Parathyroid adenoma (tissue), 2 donors: ENCODE measurements around the gene MTCH1.

Experiments
- H2AFZ ChIP-seq: fragments of 300-600 bp; sonication (generic); one replicate; pipeline ENCODE4 v1.7.0; 2017; ENCODE audit warnings: antibody characterized with exemption, mild to moderate bottlenecking
- H3K27ac ChIP-seq: fragments of 300-600 bp; sonication (generic); one replicate; pipeline ENCODE4 v1.7.0; 2017
- H3K27me3 ChIP-seq: fragments of 300-600 bp; sonication (generic); one replicate; pipeline ENCODE4 v1.7.0; 2017; ENCODE audit warnings: low read length; ENCODE audit not compliant: control insufficient read depth, insufficient read depth
- H3K36me3 ChIP-seq: fragments of 300-600 bp; sonication (generic); one replicate; pipeline ENCODE4 v1.7.0; 2017; ENCODE audit warnings: low read length; ENCODE audit not compliant: control insufficient read depth, insufficient read depth
- H3K4me1 ChIP-seq: fragments of 300-600 bp; sonication (generic); one replicate; pipeline ENCODE4 v1.7.0; 2017; ENCODE audit warnings: control low read depth
- H3K4me2 ChIP-seq: fragments of 300-600 bp; sonication (generic); one replicate; pipeline ENCODE4 v1.7.0; 2017; ENCODE audit warnings: low read length
- H3K4me3 ChIP-seq: fragments of 300-600 bp; sonication (generic); one replicate; pipeline ENCODE4 v1.7.0; 2017; ENCODE audit warnings: low read depth, low read length
- H3K79me2 ChIP-seq: fragments of 300-600 bp; sonication (generic); one replicate; pipeline ENCODE4 v1.7.0; 2017; ENCODE audit warnings: control low read depth
- H3K9ac ChIP-seq: fragments of 300-600 bp; sonication (generic); one replicate; pipeline ENCODE4 v1.7.0; 2017; ENCODE audit warnings: mild to moderate bottlenecking
- H3K9me3 ChIP-seq: fragments of 300-600 bp; sonication (generic); one replicate; pipeline ENCODE4 v1.7.0; 2017; ENCODE audit warnings: low read length; ENCODE audit not compliant: control insufficient read depth
- TF ChIP-seq, protein P1 (sequence below): fragments of 300-600 bp; sonication (generic); IDR thresholded peaks from one replicate; pipeline ENCODE4 v1.7.0; 2017; ENCODE audit warnings: antibody characterized with exemption, mild to moderate bottlenecking
- donor health status: primary hyperparathyroidism.

MTCH1 gene

DNA sequence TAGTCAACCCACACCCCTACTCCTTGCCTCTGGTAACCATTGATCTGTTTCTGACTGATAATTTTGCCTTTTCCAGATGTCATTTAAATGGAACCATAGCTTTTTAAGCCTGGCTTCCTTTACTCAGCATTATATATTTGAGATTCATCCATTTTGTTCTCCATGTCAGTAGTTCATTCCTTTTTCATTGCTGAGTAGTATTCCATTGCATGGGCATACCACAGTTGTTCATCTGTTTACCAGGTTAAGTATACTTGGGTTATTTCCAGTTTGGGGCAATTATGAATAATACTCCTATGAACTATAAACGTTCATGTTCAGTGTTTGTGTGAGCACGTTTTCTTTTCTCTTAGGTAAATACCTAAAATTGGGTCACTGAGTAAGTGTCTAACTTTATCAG lies 44.6 kb upstream of the MTCH1 start:
- H3K36me3 ChIP-seq: no peaks in the 10 kb centered on the region
- TF ChIP-seq, protein P1, sequence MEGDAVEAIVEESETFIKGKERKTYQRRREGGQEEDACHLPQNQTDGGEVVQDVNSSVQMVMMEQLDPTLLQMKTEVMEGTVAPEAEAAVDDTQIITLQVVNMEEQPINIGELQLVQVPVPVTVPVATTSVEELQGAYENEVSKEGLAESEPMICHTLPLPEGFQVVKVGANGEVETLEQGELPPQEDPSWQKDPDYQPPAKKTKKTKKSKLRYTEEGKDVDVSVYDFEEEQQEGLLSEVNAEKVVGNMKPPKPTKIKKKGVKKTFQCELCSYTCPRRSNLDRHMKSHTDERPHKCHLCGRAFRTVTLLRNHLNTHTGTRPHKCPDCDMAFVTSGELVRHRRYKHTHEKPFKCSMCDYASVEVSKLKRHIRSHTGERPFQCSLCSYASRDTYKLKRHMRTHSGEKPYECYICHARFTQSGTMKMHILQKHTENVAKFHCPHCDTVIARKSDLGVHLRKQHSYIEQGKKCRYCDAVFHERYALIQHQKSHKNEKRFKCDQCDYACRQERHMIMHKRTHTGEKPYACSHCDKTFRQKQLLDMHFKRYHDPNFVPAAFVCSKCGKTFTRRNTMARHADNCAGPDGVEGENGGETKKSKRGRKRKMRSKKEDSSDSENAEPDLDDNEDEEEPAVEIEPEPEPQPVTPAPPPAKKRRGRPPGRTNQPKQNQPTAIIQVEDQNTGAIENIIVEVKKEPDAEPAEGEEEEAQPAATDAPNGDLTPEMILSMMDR: no peak
- H3K9me3 ChIP-seq: no peaks in the 10 kb centered on the region
- no peak overlapping the region for H2AFZ ChIP-seq
- H3K27ac ChIP-seq: no peak overlapping the region
- H3K9ac ChIP-seq: no peak overlapping the region
- H3K4me2 ChIP-seq: no peak overlapping the region
- H3K4me1 ChIP-seq: no peaks in the 10 kb centered on the region
- no peaks in the 10 kb centered on the region for H3K79me2 ChIP-seq
- no peak overlapping the region for H3K4me3 ChIP-seq
- no peaks in the 10 kb centered on the region for H3K27me3 ChIP-seq

DNA sequence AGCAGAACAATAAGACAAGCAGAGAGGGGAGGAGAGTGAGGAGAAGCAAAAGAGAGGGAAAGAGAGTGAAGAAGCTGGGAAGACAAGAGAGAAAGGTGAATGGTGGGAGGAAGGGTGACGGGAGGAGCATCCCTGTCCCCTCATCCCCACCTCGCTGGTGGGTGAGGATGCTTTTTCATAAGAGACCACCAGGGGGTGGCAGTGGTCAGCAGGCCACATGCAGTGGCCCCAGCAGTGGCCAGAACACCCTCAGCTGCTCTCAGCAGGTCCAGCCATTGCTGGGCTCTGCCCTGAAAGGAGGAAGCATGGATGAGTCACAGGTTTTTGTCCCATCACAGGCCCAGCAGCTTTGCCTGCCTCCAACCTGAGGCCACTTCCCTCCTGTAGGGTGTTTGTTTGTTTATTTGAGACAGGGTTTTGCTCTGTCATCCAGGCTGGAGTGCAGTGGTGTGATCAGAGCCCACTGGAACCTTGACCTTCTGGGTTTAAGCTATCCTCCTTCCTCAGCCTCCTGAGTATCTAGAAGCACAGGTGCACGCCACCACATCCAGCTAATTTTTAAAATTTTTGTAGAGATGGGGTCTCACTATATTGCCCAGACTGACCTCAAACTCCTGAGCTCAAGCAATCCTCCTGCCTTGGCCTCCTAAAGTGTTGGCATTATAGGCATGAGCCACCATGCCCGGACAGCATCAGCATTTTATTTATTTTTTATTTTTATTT lies 43.4 kb upstream of the MTCH1 start:
- no peaks in the 10 kb centered on the region for H3K36me3 ChIP-seq
- no peak overlapping the region for H3K4me2 ChIP-seq
- no peak overlapping the region for H3K4me3 ChIP-seq
- H3K79me2 ChIP-seq: no peaks in the 10 kb centered on the region
- TF ChIP-seq, protein P1: peak; percentile 58
- no peak overlapping the region for H3K27ac ChIP-seq
- H2AFZ ChIP-seq: no peak overlapping the region
- no peaks in the 10 kb centered on the region for H3K4me1 ChIP-seq
- no peaks in the 10 kb centered on the region for H3K9me3 ChIP-seq
- H3K9ac ChIP-seq: no peak overlapping the region
- H3K27me3 ChIP-seq: no peaks in the 10 kb centered on the region

DNA sequence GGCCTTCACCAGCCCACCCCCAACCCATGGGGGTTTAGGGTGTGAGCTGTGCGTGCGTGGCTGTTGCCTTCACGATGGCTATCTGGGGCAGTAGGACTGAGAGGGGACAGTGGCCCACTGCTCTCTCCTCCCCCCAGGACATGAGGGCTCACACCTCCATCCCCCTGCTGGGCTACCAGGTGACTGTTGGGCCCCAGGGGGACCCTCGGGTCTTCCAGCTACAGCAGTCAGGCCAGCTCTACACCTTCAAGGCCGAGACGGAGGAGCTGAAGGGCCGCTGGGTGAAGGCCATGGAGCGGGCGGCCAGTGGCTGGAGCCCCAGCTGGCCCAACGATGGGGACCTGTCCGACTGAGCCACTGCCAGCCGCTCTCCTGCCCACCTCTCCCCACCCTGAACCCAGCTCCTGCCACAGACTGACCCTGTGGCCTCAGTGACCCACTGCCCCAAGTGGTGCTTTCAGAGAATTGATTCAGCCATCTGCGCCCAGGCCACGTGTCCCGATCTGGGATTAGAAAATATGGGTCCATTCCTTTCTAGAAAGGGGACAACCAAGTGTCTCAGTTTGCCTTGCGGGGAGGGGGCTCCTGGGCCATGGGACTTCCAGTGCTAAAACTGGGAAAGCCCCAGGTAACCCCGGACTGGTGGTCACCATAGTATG lies 41.9 kb upstream of the MTCH1 start:
- Histone ChIP-seq H3K9ac (no peak overlapping the region), H3K4me1 (no peaks in the 10 kb centered on the region), H3K36me3 (no peaks in the 10 kb centered on the region), H3K9me3 (no peaks in the 10 kb centered on the region), H3K4me2 (no peak overlapping the region), H3K79me2 (no peaks in the 10 kb centered on the region), H3K4me3 (no peak overlapping the region), H3K27me3 (no peaks in the 10 kb centered on the region), H2AFZ (no peak overlapping the region), H3K27ac (no peak overlapping the region)
- TF ChIP-seq, protein P1: no peak

DNA sequence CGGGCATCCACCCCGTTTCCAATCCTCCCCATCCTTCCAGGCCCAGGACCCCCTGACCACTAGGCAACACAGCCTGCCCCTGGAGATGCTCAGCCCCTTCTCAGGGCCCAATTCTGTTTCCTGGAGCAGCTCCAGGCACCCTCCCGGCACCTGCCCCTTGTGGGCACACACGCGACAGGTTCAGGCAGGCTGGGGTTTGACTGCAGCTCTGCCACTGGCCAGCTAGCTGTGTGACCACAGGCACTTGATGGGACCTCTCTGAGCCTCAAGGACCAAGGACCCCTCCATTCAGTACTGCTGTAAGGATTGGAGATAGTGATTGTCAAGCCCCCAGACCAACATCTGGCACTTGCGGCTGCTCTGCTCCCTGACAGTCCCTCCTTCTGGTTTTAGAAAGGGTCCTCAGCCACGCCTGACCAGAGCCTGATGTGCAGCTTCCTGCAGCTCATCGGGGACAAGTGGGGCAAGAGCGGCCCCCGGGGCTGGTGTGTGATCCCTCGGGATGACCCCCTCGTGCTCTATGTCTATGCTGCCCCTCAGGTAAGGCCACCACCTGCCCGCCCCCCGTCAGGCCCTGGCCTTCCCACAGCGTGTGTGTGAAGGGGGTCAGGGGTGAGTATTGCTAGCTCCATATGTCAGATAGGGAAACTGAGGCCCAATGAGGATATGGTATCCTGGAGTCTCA lies 41.2 kb upstream of the MTCH1 start:
- no peaks in the 10 kb centered on the region for H3K36me3 ChIP-seq
- no peaks in the 10 kb centered on the region for H3K9me3 ChIP-seq
- no peak overlapping the region for H3K4me3 ChIP-seq
- H3K4me1 ChIP-seq: no peaks in the 10 kb centered on the region
- H3K27me3 ChIP-seq: no peaks in the 10 kb centered on the region
- no peak overlapping the region for H3K4me2 ChIP-seq
- no peak overlapping the region for H3K9ac ChIP-seq
- H3K27ac ChIP-seq: no peak overlapping the region
- H2AFZ ChIP-seq: no peak overlapping the region
- TF ChIP-seq, protein P1: no peak
- H3K79me2 ChIP-seq: no peaks in the 10 kb centered on the region
